Vagina (tissue), 2 donors: ENCODE data around the gene LRRC59.

ENCODE experiments used
- CTCF ChIP-seq, 3 experiments: fragments of 450-650 bp in 2 of 3; fragments of 200-600 bp in 1 of 3; sonication (generic) in 1 of 3; IDR thresholded peaks; one replicate each; pipeline ENCODE4 v1.5.1; 2017 to 2019; ENCODE audit warnings: antibody characterized with exemption in 3 of 3, mild to moderate bottlenecking in 2 of 3, moderate library complexity in 2 of 3
- POLR2A ChIP-seq, 2 donors: fragments of 450-650 bp; IDR thresholded peaks; one replicate each; pipeline ENCODE4 v1.6.1; 2017; ENCODE audit warnings: antibody characterized with exemption in 2 of 2, mild to moderate bottlenecking in 2 of 2, moderate library complexity in 2 of 2

- TF ChIP-seq POLR2A (IDR thresholded peaks at IDR 0.05) (no peak), CTCF (IDR thresholded peaks at IDR 0.05) (no peak)
Measured at GRCh38 chr17:50349243-50349600, 48.1 kb downstream of the LRRC59 start.
